SHP77 (cell line): Measurements from ENCODE around the gene ELL.
"Not testable (repeated sequence)": the region's sequence is repeated elsewhere in the genome, so short reads cannot be mapped to it uniquely, and the experiment has no call there.

Source experiments
- DNase-seq, 2 experiments: peaks; one replicate each; lab custom pipeline; 2025; lab: John Stamatoyannopoulos, UW

The ELL gene

DNA sequence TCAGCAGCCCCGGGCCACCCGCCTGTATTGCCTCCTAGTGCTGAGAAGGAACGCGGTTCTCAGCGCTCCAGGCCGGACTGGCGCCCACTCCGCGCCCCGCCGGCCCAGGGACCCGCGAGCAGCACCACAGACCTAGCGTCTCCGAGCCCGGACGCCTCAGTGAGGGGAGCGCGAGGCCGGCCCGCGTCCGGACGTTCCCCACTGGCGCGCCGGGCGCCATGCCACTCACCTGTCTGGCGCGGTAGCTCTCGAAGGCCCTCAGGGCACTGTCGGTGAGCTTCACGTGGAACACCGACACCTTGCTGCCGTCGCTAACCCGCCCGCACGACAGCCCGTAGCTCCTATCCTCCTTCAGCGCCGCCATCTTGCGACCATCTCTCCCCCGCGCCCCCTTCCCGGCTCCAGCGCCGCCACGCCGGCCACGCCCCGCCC, at the start of gene ELL:
ELL (minus strand) TSS at position 379 of the 432 bp plus-strand sequence; CDS start at position 364, 15 bp downstream.
- no peak for DNase-seq

DNA sequence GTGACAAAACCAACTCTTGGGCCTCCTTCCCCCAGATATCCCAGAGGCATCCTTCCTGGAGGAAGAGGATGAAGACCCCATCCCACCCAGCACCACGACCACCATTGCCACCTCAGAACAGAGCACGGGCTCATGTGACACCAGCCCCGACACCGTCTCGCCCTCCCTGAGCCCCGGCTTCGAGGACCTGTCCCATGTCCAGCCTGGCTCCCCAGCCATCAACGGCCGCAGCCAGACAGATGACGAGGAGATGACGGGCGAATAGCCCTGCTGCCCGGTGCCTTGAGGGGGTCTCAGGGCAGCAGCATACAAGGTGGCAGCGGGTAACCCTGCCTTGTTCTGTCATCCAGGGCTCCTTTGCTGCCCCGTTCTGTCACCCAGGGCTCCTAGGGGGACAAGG, 46.5 kb upstream of the ELL start:
- DNase-seq = no peak

DNA sequence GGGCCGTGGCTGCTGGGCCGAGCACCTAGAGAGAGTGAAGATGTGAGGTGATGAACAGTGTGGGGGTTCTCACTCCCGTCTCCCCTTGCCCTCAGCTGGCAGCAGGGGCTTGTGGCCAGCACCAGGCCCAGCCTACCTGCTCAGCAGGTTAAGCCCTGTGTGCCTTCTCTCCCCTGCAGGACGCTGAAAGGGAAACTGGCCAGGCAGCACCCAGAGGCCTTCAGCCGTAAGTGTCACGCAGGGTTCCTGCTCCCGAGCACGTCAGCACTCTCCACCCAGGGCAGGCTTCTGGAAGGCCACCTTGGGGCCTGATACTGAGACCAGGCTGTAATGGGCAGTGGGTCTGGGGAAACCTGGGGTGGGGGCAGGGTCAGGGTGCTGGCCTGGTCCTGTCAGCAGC, 45.1 kb upstream of the ELL start:
- DNase-seq = no peak

DNA sequence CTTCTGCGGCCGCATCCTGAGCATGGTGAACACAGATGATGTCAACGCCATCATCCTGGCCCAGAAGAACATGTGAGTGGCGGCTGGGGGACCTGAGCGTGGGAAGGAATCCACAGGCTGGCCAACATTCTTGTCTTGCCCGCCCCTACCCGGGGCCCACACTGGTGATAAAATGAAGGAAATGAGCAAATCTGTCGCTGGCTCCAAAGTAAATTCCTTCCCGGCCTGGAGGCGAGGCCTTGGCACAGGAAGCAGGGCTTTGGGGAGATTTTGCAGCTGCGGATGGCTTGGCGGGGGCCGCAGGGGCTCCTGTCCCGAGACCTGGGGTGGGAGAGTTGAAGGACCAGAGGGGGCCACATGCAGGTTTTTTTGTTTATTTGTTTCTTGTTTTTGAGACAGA, 40.2 kb upstream of the ELL start:
- no peak for DNase-seq

DNA sequence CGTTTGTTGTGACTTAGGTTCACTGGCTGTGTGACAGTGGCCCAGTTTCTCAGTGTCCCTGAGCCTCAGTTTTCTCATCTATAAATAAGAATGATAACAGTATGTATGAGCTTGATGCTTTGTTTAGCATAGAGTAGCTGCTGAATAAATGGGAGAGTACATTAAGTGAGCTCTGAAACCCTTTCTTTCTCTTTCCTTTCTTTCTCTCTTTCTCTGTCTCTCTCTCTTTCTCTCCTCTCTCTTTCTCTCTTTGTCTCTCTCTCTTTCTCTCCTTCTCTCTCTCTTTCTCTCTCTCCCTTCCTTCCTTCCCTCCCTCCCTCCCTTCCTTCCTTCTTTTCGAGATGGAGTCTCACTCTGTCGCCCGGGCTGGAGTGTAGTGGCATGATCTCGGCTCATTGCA, 37.8 kb upstream of the ELL start:
- no peak for DNase-seq

DNA sequence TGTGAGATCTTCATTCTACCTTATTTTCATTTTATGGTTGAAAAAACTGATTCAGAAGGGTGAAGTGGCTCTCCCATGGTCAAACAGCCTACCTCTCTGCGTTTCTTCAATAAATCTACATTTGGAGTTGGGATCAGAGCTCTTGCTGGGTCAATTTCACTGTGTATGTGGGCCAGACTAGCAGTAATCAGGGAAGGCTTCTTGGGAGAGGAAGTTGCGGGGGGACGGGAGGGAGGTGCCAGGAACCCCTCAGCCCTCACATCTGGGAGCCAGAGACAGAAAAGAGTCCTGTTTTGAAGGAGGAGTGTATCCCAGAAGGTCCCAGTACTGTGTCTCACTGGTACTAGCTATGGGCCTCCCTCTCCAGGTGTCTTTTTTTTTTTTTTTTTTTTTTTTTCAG, 36.7 kb upstream of the ELL start:
- no peak for DNase-seq

DNA sequence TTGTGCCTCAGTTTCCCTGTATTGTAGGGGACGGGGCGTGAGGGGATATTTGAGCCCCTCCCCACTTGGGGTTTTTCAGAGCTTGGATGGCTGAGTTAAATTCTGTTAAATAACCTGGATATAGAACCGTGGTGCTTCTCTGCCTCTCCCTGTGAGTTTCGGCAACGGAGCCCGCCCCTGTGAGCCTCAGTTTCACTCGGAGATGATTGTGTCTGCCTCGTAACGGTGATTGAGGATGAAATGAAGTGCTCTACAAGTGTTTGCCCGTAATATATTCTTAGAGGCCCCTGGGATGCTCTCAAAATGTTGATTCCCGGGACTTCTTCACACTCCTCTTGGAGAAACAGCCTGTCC, 36.3 kb upstream of the ELL start:
- DNase-seq = no peak

DNA sequence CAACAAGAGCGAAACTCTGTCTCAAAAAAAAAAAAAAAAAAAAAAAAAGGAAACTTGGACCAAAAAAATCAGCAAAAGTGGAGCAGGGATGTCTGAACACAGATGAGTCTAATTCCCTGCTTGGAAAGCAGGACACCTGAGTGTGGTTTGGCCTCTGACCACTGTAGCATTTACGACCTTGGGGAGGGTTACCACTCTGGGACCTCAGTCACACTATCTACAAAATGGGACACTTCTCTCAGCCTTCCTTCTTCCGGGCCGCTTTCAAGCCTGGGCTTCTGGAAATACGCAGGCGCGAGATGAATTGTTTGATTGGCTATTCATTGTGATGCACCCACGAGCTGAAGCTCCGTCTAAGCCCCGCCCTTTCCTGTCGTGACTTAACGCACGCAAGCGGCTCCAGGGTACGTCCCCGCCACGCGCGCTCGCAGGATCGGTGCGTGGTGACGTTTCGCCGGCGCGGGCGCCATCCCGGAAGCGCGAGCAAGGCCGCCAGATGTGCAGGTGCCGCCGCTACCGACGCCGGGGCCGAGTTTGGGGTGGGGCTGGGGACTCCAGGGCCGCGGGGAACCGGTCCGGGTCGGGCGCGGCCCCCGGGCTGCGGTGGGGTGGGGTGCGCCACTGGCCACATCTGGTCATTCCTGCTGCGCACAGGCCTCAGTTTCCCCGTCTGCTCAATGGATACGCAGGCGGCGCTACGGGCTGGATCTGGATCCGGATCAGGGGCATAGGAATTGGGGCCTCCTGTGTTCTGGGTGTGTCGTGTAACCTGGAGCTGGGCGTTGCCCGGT, 35.7 kb upstream of the ELL start, which contains the start of gene KXD1:
KXD1 (plus strand) TSS at position 460 of the 791 bp plus-strand sequence. CDS start 4,187 bp downstream, outside the sequence.
- DNase-seq = peak; percentile 99 to 100

DNA sequence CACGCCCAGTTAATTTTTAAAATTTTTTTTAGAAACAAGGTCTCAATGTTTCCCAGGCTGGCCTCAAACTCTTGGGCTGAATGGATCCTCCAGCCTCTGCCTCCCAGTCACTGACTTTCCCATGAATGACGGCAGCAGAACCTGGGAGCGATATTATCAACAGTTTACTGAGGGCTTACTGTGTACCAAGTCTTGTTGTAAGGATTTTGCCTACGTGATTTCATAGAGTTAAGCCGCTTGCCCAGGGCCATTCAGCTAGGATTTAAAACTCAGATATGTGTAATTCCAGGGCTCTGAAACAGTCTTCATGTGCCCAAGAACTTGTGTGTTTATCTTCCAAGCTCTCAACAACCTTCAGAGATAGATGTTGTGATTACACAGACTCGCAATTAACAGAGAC, 29.8 kb upstream of the ELL start:
- no peak for DNase-seq

DNA sequence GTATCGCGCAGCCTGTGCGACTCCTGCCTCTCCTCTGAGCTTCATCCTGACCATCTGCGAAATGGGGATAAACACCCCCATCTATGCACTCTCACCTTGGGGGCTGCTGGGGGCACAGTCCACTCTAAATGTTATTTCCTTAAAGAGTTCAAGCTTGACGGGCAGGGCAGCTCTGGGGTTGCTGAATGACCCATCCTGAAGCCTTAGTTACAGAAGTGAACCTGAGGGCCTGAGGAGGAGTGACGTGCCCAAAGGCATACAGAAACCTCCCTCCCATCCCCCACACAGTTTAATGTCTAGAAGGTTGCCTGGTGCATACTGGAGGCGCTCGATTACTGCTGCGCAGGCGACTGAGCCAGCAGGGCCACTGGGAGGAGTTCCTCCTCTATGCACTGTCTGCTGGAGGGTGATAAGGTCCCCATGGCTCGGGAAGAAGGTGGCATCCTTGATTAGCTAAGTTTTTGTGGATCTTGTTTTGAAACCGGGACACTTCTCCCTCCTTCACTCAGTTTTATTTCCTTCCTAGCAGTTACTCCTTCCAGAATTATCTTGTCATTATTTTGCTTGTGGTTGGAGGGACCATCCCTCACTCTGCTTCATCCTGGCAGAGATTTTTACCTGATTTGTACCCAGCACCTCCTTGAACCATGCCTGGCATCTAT, 22.1 kb upstream of the ELL start:
- DNase-seq = peak; percentile 80 to 82

DNA sequence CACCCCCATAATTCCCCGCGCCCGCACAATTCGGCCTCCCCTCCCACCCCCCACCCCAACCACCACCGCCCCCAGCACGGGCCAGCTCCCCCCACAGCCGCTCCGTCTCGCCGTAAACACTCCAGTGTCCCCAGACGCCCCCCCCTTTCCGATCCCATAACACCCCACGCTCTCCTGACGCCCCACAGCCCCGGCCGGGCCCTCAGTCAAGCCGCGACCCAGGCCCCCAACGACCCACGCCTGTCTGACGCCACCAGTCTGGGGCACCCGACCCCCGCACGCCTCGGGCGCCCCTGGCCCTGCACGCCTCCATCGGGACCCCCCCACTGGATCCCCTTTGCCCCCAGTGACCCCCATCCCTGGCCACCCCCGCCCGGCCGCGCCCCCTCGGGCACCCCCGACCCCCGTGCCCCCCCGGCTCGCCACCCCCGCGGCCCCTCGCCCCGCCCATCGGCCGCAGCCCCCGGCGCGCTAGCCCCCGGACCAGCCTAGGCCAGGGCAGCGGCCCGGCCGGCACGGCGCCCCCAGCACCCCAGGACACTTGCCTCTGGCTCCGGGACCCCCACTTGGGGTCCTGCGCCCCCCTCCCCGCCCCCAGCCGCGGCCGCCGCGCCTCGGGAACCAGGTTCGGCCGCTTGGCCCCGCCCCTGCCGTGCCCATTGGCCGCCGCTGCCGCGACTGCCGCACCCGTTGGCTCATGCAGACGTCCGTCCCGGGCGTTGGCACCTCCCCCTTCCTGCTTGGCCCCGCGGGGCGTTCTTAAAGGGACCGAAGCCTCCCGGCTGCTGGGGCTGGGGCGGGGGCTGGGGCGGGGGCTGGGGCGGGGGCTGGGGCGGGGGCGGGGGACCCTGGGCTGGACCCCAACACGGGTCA, 21.3 kb upstream of the ELL start, which contains the start of gene FKBP8:
FKBP8 (minus strand) TSS at position 633 of the 873 bp plus-strand sequence. CDS start 1,603 bp downstream, outside the sequence.
- DNase-seq = peak; percentile 90 to 93

DNA sequence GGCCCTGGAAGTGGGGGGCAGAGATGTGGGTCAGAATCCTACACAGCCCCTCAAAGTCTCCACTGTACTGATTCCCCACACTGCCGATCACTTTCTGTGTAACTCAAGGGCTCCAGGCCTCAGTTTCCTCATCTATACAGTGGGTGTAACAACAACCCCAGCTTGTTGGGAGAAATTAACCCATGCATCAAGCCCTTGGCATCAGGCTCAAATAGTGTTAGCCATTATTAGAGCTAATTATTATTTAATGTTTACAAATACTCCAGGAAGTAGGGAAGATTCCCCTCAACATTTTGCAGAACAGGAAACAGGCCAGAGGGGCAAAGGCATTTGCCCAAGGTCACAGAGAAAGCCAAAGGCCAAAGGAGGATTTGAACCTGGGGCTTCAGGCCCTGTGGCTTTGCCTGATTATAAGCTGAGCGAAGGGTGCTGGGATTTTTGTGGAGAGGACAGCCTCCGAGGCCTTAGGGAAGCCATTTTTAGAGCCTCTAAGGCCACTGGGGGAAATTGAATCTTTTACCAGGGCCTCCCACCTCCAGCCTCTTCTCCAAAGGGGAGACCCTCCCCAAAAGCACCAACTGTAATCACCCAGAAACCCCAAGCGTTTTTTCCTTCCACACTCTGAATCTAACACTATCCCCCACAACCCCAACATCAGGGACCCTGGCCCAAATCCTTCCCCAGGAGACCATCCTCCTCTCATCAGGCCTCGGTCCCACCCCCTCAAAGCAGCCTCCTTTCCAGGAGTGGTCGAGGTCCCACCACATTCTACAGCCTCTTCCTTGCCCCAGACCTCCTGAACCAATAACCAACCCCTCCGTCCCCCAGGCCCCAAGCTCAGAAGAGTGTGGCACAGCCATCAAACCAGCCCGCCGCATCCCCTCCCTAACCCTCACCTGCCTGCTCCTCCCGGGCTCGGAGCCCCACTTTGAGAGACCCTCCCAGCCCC, 20.4 kb upstream of the ELL start:
- DNase-seq = no peak

DNA sequence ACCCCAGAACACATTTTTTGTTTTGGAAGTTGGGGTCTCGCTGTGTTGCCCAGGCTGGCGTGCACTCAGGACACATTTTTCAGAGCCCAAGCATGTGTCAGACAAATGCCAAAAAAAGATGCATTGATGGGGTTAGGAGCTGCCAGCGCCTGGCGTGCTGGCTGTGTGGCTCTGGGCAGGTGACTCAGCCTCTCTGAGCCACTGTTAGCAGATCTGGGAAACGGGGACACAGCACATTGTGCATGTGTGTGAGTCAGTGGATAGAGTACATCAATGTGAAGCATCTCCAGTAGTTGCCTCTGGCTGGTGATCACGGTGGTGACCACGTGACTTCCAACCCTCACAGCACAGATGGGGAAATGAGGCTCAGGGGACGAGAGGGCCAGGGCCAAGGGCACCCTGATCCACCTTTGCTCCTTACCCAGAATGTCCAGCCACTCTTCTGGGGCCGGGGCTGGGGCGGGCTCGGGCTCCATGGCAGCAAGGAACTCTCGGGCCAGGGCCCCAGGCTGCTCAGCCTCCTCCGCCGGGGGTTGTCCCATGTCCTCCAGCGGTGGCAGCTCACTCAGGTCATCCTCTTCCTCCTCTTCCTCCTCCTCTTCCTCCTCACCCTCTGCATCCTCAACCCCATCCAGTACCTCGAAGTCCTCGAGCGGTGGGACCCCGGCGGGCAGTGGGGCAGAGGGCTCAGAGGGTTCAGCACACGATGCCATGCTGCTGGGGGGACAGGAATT, 19.6 kb upstream of the ELL start:
- no peak for DNase-seq

DNA sequence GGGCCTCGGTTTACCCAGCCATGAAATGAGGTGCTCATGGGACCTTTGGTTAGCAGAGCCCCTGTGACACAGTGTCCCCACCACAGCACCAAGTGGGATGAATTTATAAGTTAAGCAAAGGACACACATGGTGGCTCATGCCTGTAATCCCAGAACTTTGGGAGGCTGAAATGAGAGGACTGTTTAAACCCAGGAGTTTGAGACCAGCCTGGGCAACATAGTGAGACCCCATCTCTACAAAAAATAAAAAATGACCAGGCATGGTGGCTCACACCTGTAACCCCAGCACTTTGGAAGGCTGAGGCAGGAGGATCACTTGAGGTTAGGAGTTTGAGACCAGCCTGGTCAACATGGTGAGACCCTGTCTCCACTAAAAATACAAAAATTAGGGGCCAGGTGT, 18.3 kb upstream of the ELL start:
- DNase-seq = not testable (repeated sequence)

DNA sequence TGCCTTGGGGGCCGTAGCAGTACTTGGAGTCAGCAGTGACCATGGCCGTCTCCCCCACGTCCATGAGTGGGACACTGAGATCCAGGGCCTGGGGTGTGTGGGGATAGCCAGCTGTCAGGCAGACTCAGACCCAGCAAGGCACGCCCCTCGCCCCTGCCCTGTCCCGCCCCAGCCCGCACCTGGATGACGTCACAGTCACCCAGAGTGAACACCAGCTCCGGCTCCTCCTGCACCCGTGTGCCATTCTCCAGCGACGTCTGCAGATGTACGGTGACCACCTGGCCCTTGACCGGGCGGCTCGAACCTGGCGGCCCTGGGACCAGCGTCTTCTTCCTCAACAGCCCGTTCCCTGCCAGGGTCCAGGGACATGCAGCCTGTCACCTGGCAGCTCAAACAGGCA, 17.5 kb upstream of the ELL start:
- no peak for DNase-seq

DNA sequence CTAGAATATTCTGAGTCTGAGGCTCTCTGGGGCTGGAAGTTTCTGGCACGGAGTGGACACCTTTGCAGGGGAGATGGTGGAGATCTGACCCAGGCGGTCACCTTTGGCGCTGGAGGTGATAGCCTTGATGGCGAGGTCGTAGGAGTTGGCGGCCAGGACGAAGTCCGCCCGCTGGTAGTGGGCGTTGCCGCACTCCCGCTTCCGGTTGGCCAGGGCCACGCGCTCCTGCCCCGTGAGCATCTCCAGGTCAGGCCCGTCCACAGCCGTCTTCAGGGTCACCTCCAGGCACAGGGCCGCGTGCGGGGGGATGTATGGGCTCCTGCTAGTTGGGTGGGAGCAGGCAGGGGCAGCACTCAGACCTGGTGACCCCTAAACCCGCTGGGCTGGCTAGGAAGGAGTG, 16.2 kb upstream of the ELL start:
- no peak for DNase-seq

DNA sequence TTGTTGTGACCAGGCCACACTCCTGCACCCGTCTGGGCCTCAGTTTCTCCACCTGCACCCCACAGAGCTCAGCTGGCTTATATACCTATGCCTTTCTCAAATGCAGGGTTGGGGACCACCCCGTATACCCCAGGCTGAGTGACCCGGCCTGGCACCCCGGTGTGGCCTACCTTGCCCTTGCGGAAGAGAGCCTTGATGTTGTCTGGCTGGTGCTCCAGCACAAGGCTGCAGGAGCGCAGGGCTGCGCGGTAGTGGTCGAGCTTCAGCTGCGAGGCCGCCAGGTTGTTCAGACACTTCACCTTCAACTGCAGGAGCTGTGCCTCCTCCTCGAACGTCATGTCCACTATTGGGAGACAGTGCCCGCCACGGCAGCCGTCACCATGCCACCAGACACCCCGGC, 15.6 kb upstream of the ELL start:
- no peak for DNase-seq

DNA sequence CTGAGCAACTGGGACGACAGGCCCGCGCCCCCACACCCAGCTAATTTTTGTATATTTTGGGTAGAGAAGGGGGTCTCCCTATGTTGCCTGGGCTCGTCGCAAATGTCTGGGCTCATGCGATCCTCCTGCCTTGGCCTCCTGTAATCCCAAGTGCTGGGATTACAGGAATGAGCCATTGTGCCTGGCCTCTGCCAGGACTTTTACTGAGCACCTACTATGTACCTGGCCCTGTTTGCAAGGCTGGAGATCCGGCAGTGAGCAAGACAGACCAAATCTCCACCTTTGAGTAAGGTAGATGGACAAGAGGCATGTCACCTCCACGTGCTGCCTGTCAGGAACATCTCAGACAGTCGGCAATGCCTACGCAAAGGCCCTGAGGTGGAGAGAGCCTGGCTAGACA, 14.6 kb upstream of the ELL start:
- DNase-seq = no peak

DNA sequence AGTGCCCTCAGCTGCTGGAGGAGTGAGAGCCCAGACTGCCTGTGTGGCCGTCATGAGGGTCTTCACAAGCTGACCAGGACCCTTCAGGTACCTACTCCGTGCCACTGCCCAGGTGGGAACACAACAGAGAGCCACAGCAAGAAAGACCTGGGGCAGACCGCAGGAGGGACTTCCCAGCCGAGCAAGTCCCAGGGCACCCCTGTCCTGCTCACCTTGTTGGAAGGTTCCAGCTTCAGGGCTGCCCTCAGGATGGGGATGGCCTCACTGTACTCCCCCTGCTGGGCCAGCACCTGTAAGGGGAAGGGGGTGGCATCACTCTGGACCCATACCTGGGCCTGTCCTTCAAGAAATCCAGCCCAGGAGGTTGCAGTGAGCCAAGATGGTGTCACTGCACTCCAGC, 11.2 kb upstream of the ELL start:
- DNase-seq = no peak

DNA sequence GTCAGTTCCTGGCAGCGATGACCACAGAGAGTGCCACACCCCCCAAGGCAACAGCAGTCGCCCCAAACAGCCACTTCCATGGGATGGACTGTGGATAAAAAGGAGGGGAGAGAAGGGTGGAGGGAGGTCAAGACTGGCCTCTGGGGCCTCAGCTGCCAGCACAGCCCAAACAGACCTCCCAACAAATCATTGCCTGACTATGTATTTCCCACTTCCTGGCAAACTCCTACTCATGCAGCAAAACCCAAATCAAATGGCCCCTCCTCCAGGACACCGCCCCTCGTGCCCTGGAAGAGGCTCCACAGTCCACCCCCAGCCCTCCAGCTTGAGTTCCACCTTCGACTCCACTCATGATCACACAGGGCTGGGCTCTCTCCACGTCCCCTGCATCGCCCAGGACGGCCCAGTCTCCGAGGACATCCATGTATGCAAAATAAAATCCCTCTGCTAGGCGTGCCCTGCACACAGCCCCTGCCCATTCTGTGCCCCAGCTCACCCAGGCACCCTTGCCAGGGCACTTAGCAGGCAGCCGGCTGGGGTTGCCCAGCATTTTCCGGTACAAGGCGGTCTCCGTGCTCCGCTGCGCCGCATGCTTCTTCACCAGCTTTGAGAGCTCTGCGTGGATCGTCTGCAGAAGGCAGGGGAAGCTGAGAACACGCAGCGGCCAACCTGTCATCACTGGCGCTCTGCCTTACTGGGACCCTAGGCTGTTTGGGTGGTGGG, 10.5 kb upstream of the ELL start:
- DNase-seq = no peak
